Hematopoietic multipotent progenitor cell treated with erythropoietin and hydrocortisone succinate and interleukin-3 and kit ligand, for 8 days (in vitro differentiated cells): ENCODE data around the gene MUC5AC.

Source experiments
- DNase-seq: peaks from one replicate; pipeline ENCODE4 v3.0.0-alpha.2; 2015

MUC5AC gene

GRCh38 chr11:1217151-1217550, 59.4 kb downstream of the MUC5AC start:
- DNase-seq = no peak

GRCh38 chr11:1218256-1218787, 60.6 kb downstream of the MUC5AC start:
- no peak for DNase-seq

- no peak for DNase-seq
Measured at GRCh38 chr11:1218788-1219445, 61.2 kb downstream of the MUC5AC start.

GRCh38 chr11:1219446-1219833, 61.7 kb downstream of the MUC5AC start:
- DNase-seq = no peak

- DNase-seq = no peak
Measured at GRCh38 chr11:1219834-1220815, 62.4 kb downstream of the MUC5AC start.

- DNase-seq = no peak
Measured at GRCh38 chr11:1220941-1221721, 63.4 kb downstream of the MUC5AC start.

GRCh38 chr11:1221848-1222311, 64.1 kb downstream of the MUC5AC start:
- no peak for DNase-seq

GRCh38 chr11:1222491-1223345, 65.0 kb downstream of the MUC5AC start, which contains the start of gene MUC5B:
Gene MUC5B, plus strand, starts transcription at chr11:1223066. Its CDS starts 58 bp downstream, at chr11:1223124.
- DNase-seq = no peak

- no peak for DNase-seq
Measured at GRCh38 chr11:1223346-1224110, 65.8 kb downstream of the MUC5AC start.

- no peak for DNase-seq
Measured at GRCh38 chr11:1224111-1224490, 66.3 kb downstream of the MUC5AC start.

GRCh38 chr11:1224491-1225385, 67.0 kb downstream of the MUC5AC start:
- DNase-seq = no peak

GRCh38 chr11:1225386-1226225, 67.9 kb downstream of the MUC5AC start:
- DNase-seq = no peak

- no peak for DNase-seq
Measured at GRCh38 chr11:1226226-1226985, 68.7 kb downstream of the MUC5AC start.

GRCh38 chr11:1226986-1227550, 69.3 kb downstream of the MUC5AC start:
- DNase-seq = no peak

GRCh38 chr11:1227551-1228100, 69.9 kb downstream of the MUC5AC start:
- DNase-seq = no peak

- DNase-seq = no peak
Measured at GRCh38 chr11:1228101-1228821, 70.5 kb downstream of the MUC5AC start.
